HEK293 (cell line): ENCODE results near the gene NRROS.
"Not testable (repeated sequence)": the region's sequence is repeated elsewhere in the genome, so short reads cannot be mapped to it uniquely, and the experiment has no call there.

Experiments
- CTCF ChIA-PET: fragments of 350-600 bp; formaldehyde crosslinking; extraction: SDS; loops from one replicate; lab custom pipeline; 2021; ENCODE audit warnings: antibody characterized with exemption; lab: Yijun Ruan, JAX
- POLR2A ChIA-PET: fragments of 300-600 bp; formaldehyde crosslinking; extraction: SDS; loops from one replicate; lab custom pipeline; 2020; ENCODE audit warnings: antibody characterized with exemption, inconsistent platforms; lab: Yijun Ruan, JAX
- H3K27ac ChIP-seq: fragments of 200-500 bp; sonication (Bioruptor generic); 2 replicates; pipeline ENCODE4 v1.5.1; 2014; ENCODE audit warnings: low read depth, low read length, control low read depth, inconsistent platforms; ENCODE audit errors: extremely low read depth
- H3K36me3 ChIP-seq, 2 experiments: fragments of 200-500 bp in 1 of 2; sonication (Bioruptor generic) in 1 of 2; 1 replicate in 1 of 2; 2 replicates in 1 of 2; pipeline ENCODE4 v1.5.1; 2014 to 2017; ENCODE audit warnings: inconsistent platforms in 2 of 2, low read length in 2 of 2; ENCODE audit not compliant: control insufficient read depth in 2 of 2, insufficient read depth in 1 of 2
- H3K4me1 ChIP-seq: fragments of 200-500 bp; sonication (Bioruptor generic); 2 replicates; pipeline ENCODE4 v1.5.1; 2014; ENCODE audit warnings: mild to moderate bottlenecking, low read length, inconsistent platforms; ENCODE audit not compliant: control insufficient read depth, insufficient read depth
- H3K4me3 ChIP-seq: 2 replicates; pipeline ENCODE4 v1.5.1; 2011; ENCODE audit warnings: low read depth, mild to moderate bottlenecking, control low read depth, low read length, moderate library complexity
- H3K9me3 ChIP-seq: fragments of 200-500 bp; sonication (Bioruptor generic); 2 replicates; pipeline ENCODE4 v1.5.1; 2014; ENCODE audit warnings: low read depth, low read length, inconsistent platforms; ENCODE audit not compliant: control insufficient read depth, insufficient read depth
- KLF16 ChIP-seq: fragments of 450-650 bp; formaldehyde crosslinking; IDR thresholded peaks from 2 replicates; pipeline ENCODE4 v1.5.1; 2017; ENCODE audit warnings: missing biosample characterization, missing genetic modification characterization
- MYNN ChIP-seq: fragments of 450-650 bp; formaldehyde crosslinking; IDR thresholded peaks from 2 replicates; pipeline ENCODE4 v1.5.1; 2016; ENCODE audit warnings: missing biosample characterization, missing genetic modification characterization, borderline replicate concordance
- SALL2 ChIP-seq: fragments of 450-650 bp; formaldehyde crosslinking; IDR thresholded peaks from 2 replicates; pipeline ENCODE4 v1.5.0; 2017; ENCODE audit warnings: missing biosample characterization, mild to moderate bottlenecking, missing genetic modification characterization, borderline replicate concordance
- ZBTB1 ChIP-seq: fragments of 450-650 bp; formaldehyde crosslinking; IDR thresholded peaks from 2 replicates; pipeline ENCODE4 v1.5.1; 2016; ENCODE audit warnings: missing biosample characterization, missing genetic modification characterization
- ZNF121 ChIP-seq: fragments of 450-650 bp; formaldehyde crosslinking; IDR thresholded peaks from 2 replicates; pipeline ENCODE4 v1.5.1; 2016; ENCODE audit warnings: missing biosample characterization, missing genetic modification characterization
- ZNF174 ChIP-seq: fragments of 450-650 bp; formaldehyde crosslinking; IDR thresholded peaks from 2 replicates; pipeline ENCODE4 v1.5.0; 2017; ENCODE audit warnings: missing biosample characterization, mild to moderate bottlenecking, missing genetic modification characterization
- ZNF248 ChIP-seq: fragments of 450-650 bp; formaldehyde crosslinking; IDR thresholded peaks from 2 replicates; pipeline ENCODE4 v1.5.1; 2017; ENCODE audit warnings: missing biosample characterization, missing genetic modification characterization
- ZNF341 ChIP-seq: fragments of 450-650 bp; formaldehyde crosslinking; IDR thresholded peaks from 2 replicates; pipeline ENCODE4; 2016; ENCODE audit warnings: low read depth, missing biosample characterization, missing genetic modification characterization
- ZNF423 ChIP-seq: fragments of 450-650 bp; formaldehyde crosslinking; IDR thresholded peaks from 2 replicates; pipeline ENCODE4 v1.5.1; 2016; ENCODE audit warnings: missing biosample characterization, missing genetic modification characterization
- ZNF549 ChIP-seq: fragments of 450-650 bp; IDR thresholded peaks from 2 replicates; pipeline ENCODE4 v1.5.1; 2018; ENCODE audit warnings: missing biosample characterization, missing genetic modification characterization, mild to moderate bottlenecking, inconsistent platforms, moderate library complexity
- ZNF558 ChIP-seq: fragments of 450-650 bp; formaldehyde crosslinking; IDR thresholded peaks from 2 replicates; pipeline ENCODE4 v1.5.1; 2016; ENCODE audit warnings: missing biosample characterization, missing genetic modification characterization
- ZNF701 ChIP-seq: fragments of 450-650 bp; formaldehyde crosslinking; IDR thresholded peaks from 2 replicates; pipeline ENCODE4 v1.5.1; 2016; ENCODE audit warnings: missing biosample characterization, missing genetic modification characterization
- ZNF830 ChIP-seq: fragments of 450-650 bp; IDR thresholded peaks from 2 replicates; pipeline ENCODE4 v1.5.0; 2018; ENCODE audit warnings: missing biosample characterization, missing genetic modification characterization, low read depth, mild to moderate bottlenecking, moderate library complexity
- TF ChIP-seq, protein P1 (sequence below): fragments of 450-650 bp; formaldehyde crosslinking; IDR thresholded peaks from 2 replicates; pipeline ENCODE4 v1.5.1; 2016; ENCODE audit warnings: missing biosample characterization, missing genetic modification characterization, low read depth
- TF ChIP-seq, protein P2 (sequence below): fragments of 450-650 bp; formaldehyde crosslinking; IDR thresholded peaks from 2 replicates; pipeline ENCODE4 v1.5.1; 2017; ENCODE audit warnings: missing biosample characterization, mild to moderate bottlenecking, missing genetic modification characterization, moderate library complexity
- TF ChIP-seq, protein P3 (sequence below): sonication (generic); formaldehyde crosslinking; IDR thresholded peaks from 2 replicates; pipeline ENCODE4 v1.8.1; 2022; ENCODE audit warnings: mild to moderate bottlenecking, moderate library complexity, missing genetic modification reagents
- TF ChIP-seq, protein P4 (sequence below): fragments of 450-650 bp; formaldehyde crosslinking; IDR thresholded peaks from 2 replicates; pipeline ENCODE4 v1.5.1; 2017; ENCODE audit warnings: missing biosample characterization, missing genetic modification characterization
- TF ChIP-seq, protein P5 (sequence below): fragments of 450-650 bp; formaldehyde crosslinking; IDR thresholded peaks from 2 replicates; pipeline ENCODE4 v1.5.1; 2016; ENCODE audit warnings: missing biosample characterization, missing genetic modification characterization
- TF ChIP-seq, protein P6 (sequence below): fragments of 450-650 bp; formaldehyde crosslinking; IDR thresholded peaks from 2 replicates; pipeline ENCODE4 v1.5.1; 2016; ENCODE audit warnings: missing biosample characterization, missing genetic modification characterization, low read depth

Gene NRROS

DNA sequence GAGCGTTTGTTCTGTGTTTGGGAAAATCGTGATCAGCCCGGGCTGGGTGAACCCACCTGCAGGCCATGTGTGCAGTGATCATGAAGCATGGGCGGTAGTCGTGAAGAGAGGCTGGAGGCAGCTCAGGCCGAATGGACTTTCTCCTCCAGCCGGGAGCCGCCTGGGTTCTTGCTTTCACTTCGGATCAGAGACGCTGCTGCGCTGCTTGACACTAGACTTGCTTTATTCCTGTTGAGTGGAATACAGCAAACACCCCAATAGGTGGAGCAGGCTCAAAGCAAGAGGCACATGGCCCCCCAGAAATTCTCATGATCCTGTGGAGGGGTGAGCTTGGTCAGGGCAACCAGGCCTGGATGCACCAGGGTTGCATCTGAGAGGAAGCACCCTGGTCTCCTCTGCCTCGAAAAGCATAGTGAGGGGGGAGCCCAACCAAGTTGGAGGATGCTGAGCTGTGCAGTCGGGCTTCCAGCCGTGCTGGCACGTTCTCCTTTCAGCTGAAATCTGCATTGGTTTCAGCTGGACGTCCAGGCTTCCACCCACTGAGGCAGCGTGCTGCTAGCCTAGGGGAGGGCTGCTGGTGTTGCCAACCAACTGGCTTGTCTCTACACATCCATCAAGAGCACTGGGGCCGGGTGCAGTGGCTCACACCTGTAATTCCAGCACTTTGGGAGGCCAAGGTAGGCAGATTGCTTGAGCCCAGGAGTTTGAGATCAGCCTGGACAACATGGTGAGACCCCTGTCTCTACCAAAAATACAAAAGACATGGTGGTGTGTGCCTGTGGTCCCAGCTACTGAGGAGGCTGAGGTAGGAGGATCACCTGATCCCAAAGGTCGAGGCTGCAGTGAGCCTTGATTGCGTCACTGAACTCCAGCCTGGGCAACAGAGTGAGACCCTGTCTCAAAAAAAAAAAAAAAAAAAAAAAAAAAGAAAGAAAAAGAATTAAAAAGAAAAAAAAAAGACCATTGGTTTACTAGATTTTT is 2.8 kb upstream of the NRROS start:
- H3K36me3 ChIP-seq, result no peaks in the 10 kb centered on the region
- POLR2A ChIA-PET, result no interaction called here
- TF ChIP-seq, protein P1, sequence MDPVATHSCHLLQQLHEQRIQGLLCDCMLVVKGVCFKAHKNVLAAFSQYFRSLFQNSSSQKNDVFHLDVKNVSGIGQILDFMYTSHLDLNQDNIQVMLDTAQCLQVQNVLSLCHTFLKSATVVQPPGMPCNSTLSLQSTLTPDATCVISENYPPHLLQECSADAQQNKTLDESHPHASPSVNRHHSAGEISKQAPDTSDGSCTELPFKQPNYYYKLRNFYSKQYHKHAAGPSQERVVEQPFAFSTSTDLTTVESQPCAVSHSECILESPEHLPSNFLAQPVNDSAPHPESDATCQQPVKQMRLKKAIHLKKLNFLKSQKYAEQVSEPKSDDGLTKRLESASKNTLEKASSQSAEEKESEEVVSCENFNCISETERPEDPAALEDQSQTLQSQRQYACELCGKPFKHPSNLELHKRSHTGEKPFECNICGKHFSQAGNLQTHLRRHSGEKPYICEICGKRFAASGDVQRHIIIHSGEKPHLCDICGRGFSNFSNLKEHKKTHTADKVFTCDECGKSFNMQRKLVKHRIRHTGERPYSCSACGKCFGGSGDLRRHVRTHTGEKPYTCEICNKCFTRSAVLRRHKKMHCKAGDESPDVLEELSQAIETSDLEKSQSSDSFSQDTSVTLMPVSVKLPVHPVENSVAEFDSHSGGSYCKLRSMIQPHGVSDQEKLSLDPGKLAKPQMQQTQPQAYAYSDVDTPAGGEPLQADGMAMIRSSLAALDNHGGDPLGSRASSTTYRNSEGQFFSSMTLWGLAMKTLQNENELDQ (tag by site-specific recombination), result no peak
- no peak for TF ChIP-seq ZNF558
- peak; percentile 61; the same call in 1 of the 2 replicates for TF ChIP-seq ZNF121 (tag by site-specific recombination)
- no peak for TF ChIP-seq ZNF830 (tag by site-specific recombination)
- TF ChIP-seq, protein P2, sequence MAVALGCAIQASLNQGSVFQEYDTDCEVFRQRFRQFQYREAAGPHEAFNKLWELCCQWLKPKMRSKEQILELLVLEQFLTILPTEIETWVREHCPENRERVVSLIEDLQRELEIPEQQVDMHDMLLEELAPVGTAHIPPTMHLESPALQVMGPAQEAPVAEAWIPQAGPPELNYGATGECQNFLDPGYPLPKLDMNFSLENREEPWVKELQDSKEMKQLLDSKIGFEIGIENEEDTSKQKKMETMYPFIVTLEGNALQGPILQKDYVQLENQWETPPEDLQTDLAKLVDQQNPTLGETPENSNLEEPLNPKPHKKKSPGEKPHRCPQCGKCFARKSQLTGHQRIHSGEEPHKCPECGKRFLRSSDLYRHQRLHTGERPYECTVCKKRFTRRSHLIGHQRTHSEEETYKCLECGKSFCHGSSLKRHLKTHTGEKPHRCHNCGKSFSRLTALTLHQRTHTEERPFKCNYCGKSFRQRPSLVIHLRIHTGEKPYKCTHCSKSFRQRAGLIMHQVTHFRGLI (tag by site-specific recombination), result peak; percentile 83
- no peak for TF ChIP-seq MYNN (tag by site-specific recombination)
- TF ChIP-seq, protein P3, sequence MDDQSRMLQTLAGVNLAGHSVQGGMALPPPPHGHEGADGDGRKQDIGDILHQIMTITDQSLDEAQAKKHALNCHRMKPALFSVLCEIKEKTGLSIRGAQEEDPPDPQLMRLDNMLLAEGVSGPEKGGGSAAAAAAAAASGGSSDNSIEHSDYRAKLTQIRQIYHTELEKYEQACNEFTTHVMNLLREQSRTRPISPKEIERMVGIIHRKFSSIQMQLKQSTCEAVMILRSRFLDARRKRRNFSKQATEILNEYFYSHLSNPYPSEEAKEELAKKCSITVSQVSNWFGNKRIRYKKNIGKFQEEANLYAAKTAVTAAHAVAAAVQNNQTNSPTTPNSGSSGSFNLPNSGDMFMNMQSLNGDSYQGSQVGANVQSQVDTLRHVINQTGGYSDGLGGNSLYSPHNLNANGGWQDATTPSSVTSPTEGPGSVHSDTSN (CRISPR knock-in tag), result no peak
- no peak for TF ChIP-seq ZNF248 (tag by site-specific recombination)
- TF ChIP-seq, protein P4, sequence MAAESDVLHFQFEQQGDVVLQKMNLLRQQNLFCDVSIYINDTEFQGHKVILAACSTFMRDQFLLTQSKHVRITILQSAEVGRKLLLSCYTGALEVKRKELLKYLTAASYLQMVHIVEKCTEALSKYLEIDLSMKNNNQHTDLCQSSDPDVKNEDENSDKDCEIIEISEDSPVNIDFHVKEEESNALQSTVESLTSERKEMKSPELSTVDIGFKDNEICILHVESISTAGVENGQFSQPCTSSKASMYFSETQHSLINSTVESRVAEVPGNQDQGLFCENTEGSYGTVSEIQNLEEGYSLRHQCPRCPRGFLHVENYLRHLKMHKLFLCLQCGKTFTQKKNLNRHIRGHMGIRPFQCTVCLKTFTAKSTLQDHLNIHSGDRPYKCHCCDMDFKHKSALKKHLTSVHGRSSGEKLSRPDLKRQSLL (tag by site-specific recombination), result no peak
- H3K4me1 ChIP-seq, result 0 out of 2 replicates have a peak, but pooled peaks cover 2% of the 10 kb centered on the region
- no peaks in the 10 kb centered on the region for H3K9me3 ChIP-seq
- CTCF ChIA-PET, result no interaction called here
- H3K27ac ChIP-seq, result no peak overlapping the region
- no peak overlapping the region for H3K4me3 ChIP-seq

DNA sequence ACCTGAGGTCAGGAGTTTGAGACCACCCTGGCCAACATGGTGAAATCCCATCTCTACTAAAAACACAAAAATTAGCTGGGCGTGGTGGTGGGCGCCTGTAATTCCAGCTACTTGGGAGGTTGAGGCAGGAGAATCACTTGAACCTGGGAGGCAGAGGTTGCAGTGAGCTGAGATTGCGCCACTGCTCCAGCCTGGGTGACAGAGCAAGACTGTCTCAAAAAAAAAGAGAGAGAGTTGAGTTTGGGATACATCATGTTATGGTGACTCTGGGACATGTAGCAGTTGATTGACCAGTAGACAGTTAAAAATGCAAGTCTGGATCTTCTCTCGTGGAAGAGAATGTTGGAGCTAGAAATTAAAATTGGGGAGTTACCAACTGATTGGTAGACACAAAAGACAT is 1.6 kb upstream of the NRROS start:
- H3K4me3 ChIP-seq, H3K9me3 ChIP-seq, H3K36me3 ChIP-seq, POLR2A ChIA-PET, H3K4me1 ChIP-seq, H3K27ac ChIP-seq: not testable (repeated sequence)
- CTCF ChIA-PET, result interaction anchor here (1.1 kb wide), 1 partner anchor 29 kb away, joined by 3 read pairs; no protein-coding TSS in a partner anchor

DNA sequence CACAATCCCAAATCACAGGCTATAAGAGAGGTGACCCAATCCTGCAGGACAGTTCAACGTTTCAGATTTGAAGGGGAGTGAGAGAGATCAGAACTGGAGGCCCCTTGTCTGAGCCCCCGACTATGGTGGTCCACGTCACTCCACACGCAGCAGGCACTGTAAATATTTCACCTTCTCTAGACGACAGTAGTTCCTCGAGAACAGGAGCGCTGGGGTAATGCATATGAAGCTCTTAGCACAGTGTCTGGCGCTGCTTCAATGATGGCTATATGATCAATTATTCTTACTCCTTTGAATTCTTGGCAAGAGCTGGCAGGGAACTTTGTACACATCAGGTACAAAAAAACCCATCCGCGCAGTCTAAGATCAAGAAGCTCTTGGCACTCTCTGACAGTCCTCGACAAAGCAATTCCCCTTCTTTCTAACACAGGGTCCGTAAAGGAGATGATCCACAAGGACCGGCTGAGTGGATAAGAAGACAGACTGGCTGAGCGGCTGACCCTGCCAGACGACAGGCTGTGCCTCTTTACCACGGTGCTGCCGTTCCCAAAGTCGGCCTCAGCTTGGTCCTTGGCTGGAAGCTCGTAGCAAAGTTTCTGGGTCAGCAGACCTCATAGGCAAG is 522 bp upstream of the NRROS start:
- H3K27ac ChIP-seq, result no peak overlapping the region
- POLR2A ChIA-PET, result no interaction called here
- TF ChIP-seq, protein P5, sequence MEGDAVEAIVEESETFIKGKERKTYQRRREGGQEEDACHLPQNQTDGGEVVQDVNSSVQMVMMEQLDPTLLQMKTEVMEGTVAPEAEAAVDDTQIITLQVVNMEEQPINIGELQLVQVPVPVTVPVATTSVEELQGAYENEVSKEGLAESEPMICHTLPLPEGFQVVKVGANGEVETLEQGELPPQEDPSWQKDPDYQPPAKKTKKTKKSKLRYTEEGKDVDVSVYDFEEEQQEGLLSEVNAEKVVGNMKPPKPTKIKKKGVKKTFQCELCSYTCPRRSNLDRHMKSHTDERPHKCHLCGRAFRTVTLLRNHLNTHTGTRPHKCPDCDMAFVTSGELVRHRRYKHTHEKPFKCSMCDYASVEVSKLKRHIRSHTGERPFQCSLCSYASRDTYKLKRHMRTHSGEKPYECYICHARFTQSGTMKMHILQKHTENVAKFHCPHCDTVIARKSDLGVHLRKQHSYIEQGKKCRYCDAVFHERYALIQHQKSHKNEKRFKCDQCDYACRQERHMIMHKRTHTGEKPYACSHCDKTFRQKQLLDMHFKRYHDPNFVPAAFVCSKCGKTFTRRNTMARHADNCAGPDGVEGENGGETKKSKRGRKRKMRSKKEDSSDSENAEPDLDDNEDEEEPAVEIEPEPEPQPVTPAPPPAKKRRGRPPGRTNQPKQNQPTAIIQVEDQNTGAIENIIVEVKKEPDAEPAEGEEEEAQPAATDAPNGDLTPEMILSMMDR (tag by site-specific recombination), result no peak
- no peak for TF ChIP-seq ZNF341
- no peak for TF ChIP-seq ZNF174 (tag by site-specific recombination)
- no peak for TF ChIP-seq KLF16 (tag by site-specific recombination)
- no peak for TF ChIP-seq ZBTB1 (tag by site-specific recombination)
- TF ChIP-seq, protein P6, sequence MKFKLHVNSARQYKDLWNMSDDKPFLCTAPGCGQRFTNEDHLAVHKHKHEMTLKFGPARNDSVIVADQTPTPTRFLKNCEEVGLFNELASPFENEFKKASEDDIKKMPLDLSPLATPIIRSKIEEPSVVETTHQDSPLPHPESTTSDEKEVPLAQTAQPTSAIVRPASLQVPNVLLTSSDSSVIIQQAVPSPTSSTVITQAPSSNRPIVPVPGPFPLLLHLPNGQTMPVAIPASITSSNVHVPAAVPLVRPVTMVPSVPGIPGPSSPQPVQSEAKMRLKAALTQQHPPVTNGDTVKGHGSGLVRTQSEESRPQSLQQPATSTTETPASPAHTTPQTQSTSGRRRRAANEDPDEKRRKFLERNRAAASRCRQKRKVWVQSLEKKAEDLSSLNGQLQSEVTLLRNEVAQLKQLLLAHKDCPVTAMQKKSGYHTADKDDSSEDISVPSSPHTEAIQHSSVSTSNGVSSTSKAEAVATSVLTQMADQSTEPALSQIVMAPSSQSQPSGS (tag by site-specific recombination), result no peak
- no peak for TF ChIP-seq ZNF423 (tag by site-specific recombination)
- no peak for TF ChIP-seq ZNF549 (tag by site-specific recombination)
- TF ChIP-seq SALL2 (tag by site-specific recombination), result no peak
- no peak for TF ChIP-seq ZNF701

More for the DNA sequence above, 522 bp upstream of the NRROS start:
- CTCF ChIA-PET, result interaction anchor here (1.1 kb wide), 1 partner anchor 30 kb away, joined by 3 read pairs; no protein-coding TSS in a partner anchor
- no peaks in the 10 kb centered on the region for H3K9me3 ChIP-seq
- H3K36me3 ChIP-seq, result no peaks in the 10 kb centered on the region
- H3K4me1 ChIP-seq, result no peaks in the 10 kb centered on the region
- H3K4me3 ChIP-seq, result no peak overlapping the region
